GM23248 (cell line): Measurements from ENCODE around the gene TC2N.

Source experiments
- EZH2 ChIP-seq: fragments of 200-600 bp; sonication (generic); IDR thresholded peaks from 2 replicates; pipeline ENCODE4 v1.6.1; 2018; ENCODE audit warnings: antibody characterized with exemption, mild to moderate bottlenecking; ENCODE audit not compliant: insufficient read depth, poor library complexity, severe bottlenecking
- EZH2phosphoT487 ChIP-seq: fragments of 200-600 bp; sonication (generic); IDR thresholded peaks from 2 replicates; pipeline ENCODE4 v1.6.1; 2018; ENCODE audit warnings: antibody characterized with exemption, moderate library complexity, mild to moderate bottlenecking, low read depth; ENCODE audit not compliant: insufficient read depth

GRCh38 chr14:91755570-91756295 is 111.6 kb downstream of the TC2N start:
- TF ChIP-seq EZH2 (no peak), EZH2phosphoT487 (no peak)
